GM21360 (cell line): Measurements from ENCODE around the gene MYL9.
"Not testable (repeated sequence)": the region's sequence is repeated elsewhere in the genome, so short reads cannot be mapped to it uniquely, and the experiment has no call there.

ENCODE experiments used
- ATAC-seq: cut with Tn5 transposase; IDR thresholded peaks from one replicate; pipeline ENCODE4 v1.9.1; 2021; ENCODE audit warnings: mild to moderate bottlenecking, moderate library complexity; ENCODE audit not compliant: unreplicated experiment

Gene MYL9

GRCh38 chr20:36548704-36549627 is 7.6 kb downstream of the MYL9 start:
- ATAC-seq: no peak

GRCh38 chr20:36549628-36549941 is 8.3 kb downstream of the MYL9 start:
- ATAC-seq: no peak

GRCh38 chr20:36549942-36550789 is 8.8 kb downstream of the MYL9 start:
- ATAC-seq: no peak

- no peak for ATAC-seq
Observed at GRCh38 chr20:36550790-36551299, 9.5 kb downstream of the MYL9 start.

- no peak for ATAC-seq
Observed at GRCh38 chr20:36555248-36555647, 13.9 kb downstream of the MYL9 start.

GRCh38 chr20:36562724-36563123 is 21.4 kb downstream of the MYL9 start:
- ATAC-seq: no peak

GRCh38 chr20:36563374-36563773 is 22.1 kb downstream of the MYL9 start:
- ATAC-seq: no peak

- ATAC-seq: not testable (repeated sequence)
Observed at GRCh38 chr20:36564078-36564725, 22.9 kb downstream of the MYL9 start.

GRCh38 chr20:36564726-36565121 is 23.4 kb downstream of the MYL9 start:
- not testable (repeated sequence) for ATAC-seq

- no peak for ATAC-seq
Observed at GRCh38 chr20:36565520-36565919, 24.2 kb downstream of the MYL9 start.

GRCh38 chr20:36569847-36570429 is 28.6 kb downstream of the MYL9 start:
- ATAC-seq: no peak

GRCh38 chr20:36571564-36572504 is 30.5 kb downstream of the MYL9 start:
- no peak for ATAC-seq

GRCh38 chr20:36572701-36573102 is 31.4 kb downstream of the MYL9 start:
- ATAC-seq: no peak

- peak; percentile 50 for ATAC-seq
Observed at GRCh38 chr20:36573103-36573797, 31.9 kb downstream of the MYL9 start, which contains the start of gene TGIF2. TSS of gene TGIF2 (plus strand) at chr20:36573597. CDS start at chr20:36578775, 5,178 bp downstream.

GRCh38 chr20:36573798-36574365 is 32.6 kb downstream of the MYL9 start:
- ATAC-seq: no peak

- ATAC-seq: no peak
Observed at GRCh38 chr20:36574366-36575135, 33.2 kb downstream of the MYL9 start.

GRCh38 chr20:36576081-36576445 is 34.7 kb downstream of the MYL9 start:
- ATAC-seq: no peak
